Measurements from ENCODE around the gene LMAN1. TPM values are rescaled to one million over a fixed set of nuclear protein-coding genes. Genes with fewer than 3 reads are reported as not detected.

Gene LMAN1
- total RNA-seq, 6 donors from 2014 or later: 47.5 to 159 (median 60.7) TPM

- H3K27me3 ChIP-seq: no peaks in the 10 kb centered on the region
- no peak overlapping the region for H3K4me3 ChIP-seq
- ATAC-seq (ENCODE audit: low FRiP score in 2 of 2) (no peak), DNase-seq (no peak)
- no peak overlapping the region for H3K27ac ChIP-seq
- TF ChIP-seq CTCF (IDR thresholded peaks at IDR 0.05): no peak
- no peak for TF ChIP-seq EP300 (IDR thresholded peaks at IDR 0.05)
- TF ChIP-seq POLR2A (IDR thresholded peaks at IDR 0.05): no peak
- no peak for TF ChIP-seq POLR2AphosphoS5 (IDR thresholded peaks at IDR 0.05)
- no peaks in the 10 kb centered on the region for H3K4me1 ChIP-seq
- no peaks in the 10 kb centered on the region for H3K9me3 ChIP-seq
- WGBS, 2 donors: 83 to 91% methylated on average over 2 of the region's 2 CpGs
- no peaks in the 10 kb centered on the region for H3K36me3 ChIP-seq
Observed at GRCh38 chr18:59372975-59373374, 13.9 kb upstream of the LMAN1 start.

GRCh38 chr18:59360381-59360780 lies 1.3 kb upstream of the LMAN1 start:
- Histone ChIP-seq H3K36me3 (peaks cover 0 to 5% (median under 1%) of the 10 kb centered on the region in 4 donors), H3K27me3 (no peaks in the 10 kb centered on the region), H3K4me3 (no peak overlapping the region), H3K4me1 (peaks cover 11 to 23% (median 17%) of the 10 kb centered on the region in 4 donors), H3K9me3 (no peaks in the 10 kb centered on the region), H3K27ac (no peak overlapping the region)
- TF ChIP-seq POLR2A (IDR thresholded peaks at IDR 0.05) (no peak), CTCF (IDR thresholded peaks at IDR 0.05) (no peak), EP300 (IDR thresholded peaks at IDR 0.05) (no peak), POLR2AphosphoS5 (IDR thresholded peaks at IDR 0.05) (no peak)
- no peak for ATAC-seq (ENCODE audit: low FRiP score in 2 of 2)
- DNase-seq: no peak
- WGBS, 2 donors: 94 to 97% methylated on average over 3 of the region's 3 CpGs

GRCh38 chr18:59359576-59359952 lies 499 bp upstream of the LMAN1 start:
- Histone ChIP-seq H3K9me3 (no peaks in the 10 kb centered on the region), H3K36me3 (peaks cover 0 to 13% (median 7%) of the 10 kb centered on the region in 4 donors), H3K27ac (peak overlapping the region in 3 of 4 donors; percentile 91 to 95 (median 93)), H3K27me3 (no peaks in the 10 kb centered on the region), H3K4me3 (peak overlapping the region; percentile 73 to 95 (median 90)), H3K4me1 (peaks cover 11 to 23% (median 17%) of the 10 kb centered on the region in 4 donors)
- WGBS, 2 donors: 8% methylated on average over 4 of the region's 4 CpGs
- ATAC-seq (ENCODE audit: low FRiP score in 2 of 2): peak in 1 of 2 donors; percentile 15
- DNase-seq: no peak
- no peak for TF ChIP-seq EP300 (IDR thresholded peaks at IDR 0.05)
- no peak for TF ChIP-seq POLR2A (IDR thresholded peaks at IDR 0.05)
- TF ChIP-seq CTCF (IDR thresholded peaks at IDR 0.05): no peak
- no peak for TF ChIP-seq POLR2AphosphoS5 (IDR thresholded peaks at IDR 0.05)

- H3K4me3 ChIP-seq: peak overlapping the region; percentile 73 to 95 (median 90)
- H3K27me3 ChIP-seq: no peaks in the 10 kb centered on the region
- DNase-seq (peak in 1 of 2 donors; percentile 45), ATAC-seq (ENCODE audit: low FRiP score in 2 of 2) (no peak)
- TF ChIP-seq EP300 (IDR thresholded peaks at IDR 0.05): no peak
- TF ChIP-seq POLR2AphosphoS5 (IDR thresholded peaks at IDR 0.05): no peak
- peaks cover 11 to 23% (median 17%) of the 10 kb centered on the region in 4 donors for H3K4me1 ChIP-seq
- 1% methylated on average over 8 of the region's 8 CpGs for WGBS, 2 donors
- H3K27ac ChIP-seq: peak overlapping the region; percentile 86 to 95 (median 92)
- H3K9me3 ChIP-seq: no peaks in the 10 kb centered on the region
- H3K36me3 ChIP-seq: peaks cover 0 to 26% (median 9%) of the 10 kb centered on the region in 4 donors
Observed at GRCh38 chr18:59358414-59358711, 702 bp downstream of the LMAN1 start.

- no peak for ATAC-seq (ENCODE audit: low FRiP score in 2 of 2)
- WGBS, 2 donors: 8 to 17% methylated on average over 4 of the region's 4 CpGs
- H3K9me3 ChIP-seq: no peaks in the 10 kb centered on the region
- DNase-seq: no peak
- TF ChIP-seq POLR2AphosphoS5 (IDR thresholded peaks at IDR 0.05) (no peak), EP300 (IDR thresholded peaks at IDR 0.05) (no peak), POLR2A (IDR thresholded peaks at IDR 0.05) (no peak), CTCF (IDR thresholded peaks at IDR 0.05) (no peak)
- H3K27ac ChIP-seq: peak overlapping the region; percentile 86 to 95 (median 92)
- peaks cover 11 to 23% (median 17%) of the 10 kb centered on the region in 4 donors for H3K4me1 ChIP-seq
- H3K27me3 ChIP-seq: no peaks in the 10 kb centered on the region
- peak overlapping the region in 3 of 4 donors; percentile 73 to 95 (median 94) for H3K4me3 ChIP-seq
- peaks cover 0 to 30% (median 11%) of the 10 kb centered on the region in 4 donors for H3K36me3 ChIP-seq
Observed at GRCh38 chr18:59357928-59358327, 1.1 kb downstream of the LMAN1 start.

Measured in upper lobe of left lung (tissue), 6 donors.